ENCODE data around the gene EIF4G3. TPM values are rescaled to one million over a fixed set of nuclear protein-coding genes. Genes with fewer than 3 reads are reported as not detected.
"Not testable (repeated sequence)": the region's sequence is repeated elsewhere in the genome, so short reads cannot be mapped to it uniquely, and the experiment has no call there.

Gene EIF4G3
- total RNA-seq, 4 donors from 2014 or later: 41.2 to 57.3 (median 50.0) TPM

DNA sequence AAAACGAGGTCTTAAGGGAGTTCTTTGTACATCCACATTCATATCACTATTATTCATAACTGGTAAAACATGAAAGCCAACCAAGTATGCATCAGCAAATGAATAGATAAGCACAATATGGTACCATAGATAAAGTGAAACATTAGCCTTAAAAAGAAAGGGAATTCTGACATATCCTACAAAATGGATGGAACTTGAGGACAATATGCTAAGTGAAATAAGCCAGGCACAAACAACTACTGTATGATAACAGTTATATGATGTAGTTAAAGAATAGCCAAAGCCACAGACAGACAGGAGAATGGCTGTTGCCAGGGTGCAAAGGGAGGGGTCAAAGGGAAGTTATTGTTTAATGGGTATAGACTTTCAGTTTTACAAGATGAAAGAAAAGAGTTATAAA lies 148.9 kb downstream of the EIF4G3 start:
- Histone ChIP-seq H3K27ac (no peak overlapping the region), H3K36me3 (peaks cover 0 to 6% (median 0%) of the 10 kb centered on the region in 3 donors), H3K4me1 (peaks cover 0 to 21% (median 2%) of the 10 kb centered on the region in 4 donors), H3K27me3 (no peaks in the 10 kb centered on the region), H3K9me3 (no peaks in the 10 kb centered on the region), H3K4me3 (no peak overlapping the region)
- no peak for TF ChIP-seq POLR2A (IDR thresholded peaks at IDR 0.05)
- TF ChIP-seq, protein P1, sequence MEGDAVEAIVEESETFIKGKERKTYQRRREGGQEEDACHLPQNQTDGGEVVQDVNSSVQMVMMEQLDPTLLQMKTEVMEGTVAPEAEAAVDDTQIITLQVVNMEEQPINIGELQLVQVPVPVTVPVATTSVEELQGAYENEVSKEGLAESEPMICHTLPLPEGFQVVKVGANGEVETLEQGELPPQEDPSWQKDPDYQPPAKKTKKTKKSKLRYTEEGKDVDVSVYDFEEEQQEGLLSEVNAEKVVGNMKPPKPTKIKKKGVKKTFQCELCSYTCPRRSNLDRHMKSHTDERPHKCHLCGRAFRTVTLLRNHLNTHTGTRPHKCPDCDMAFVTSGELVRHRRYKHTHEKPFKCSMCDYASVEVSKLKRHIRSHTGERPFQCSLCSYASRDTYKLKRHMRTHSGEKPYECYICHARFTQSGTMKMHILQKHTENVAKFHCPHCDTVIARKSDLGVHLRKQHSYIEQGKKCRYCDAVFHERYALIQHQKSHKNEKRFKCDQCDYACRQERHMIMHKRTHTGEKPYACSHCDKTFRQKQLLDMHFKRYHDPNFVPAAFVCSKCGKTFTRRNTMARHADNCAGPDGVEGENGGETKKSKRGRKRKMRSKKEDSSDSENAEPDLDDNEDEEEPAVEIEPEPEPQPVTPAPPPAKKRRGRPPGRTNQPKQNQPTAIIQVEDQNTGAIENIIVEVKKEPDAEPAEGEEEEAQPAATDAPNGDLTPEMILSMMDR (IDR thresholded peaks at IDR 0.05): no peak
- no peak for DNase-seq (ENCODE audit: low spot score in 2 of 2)
- 63 to 80% methylated on average over 1 of the region's 1 CpG for WGBS, 2 donors

DNA sequence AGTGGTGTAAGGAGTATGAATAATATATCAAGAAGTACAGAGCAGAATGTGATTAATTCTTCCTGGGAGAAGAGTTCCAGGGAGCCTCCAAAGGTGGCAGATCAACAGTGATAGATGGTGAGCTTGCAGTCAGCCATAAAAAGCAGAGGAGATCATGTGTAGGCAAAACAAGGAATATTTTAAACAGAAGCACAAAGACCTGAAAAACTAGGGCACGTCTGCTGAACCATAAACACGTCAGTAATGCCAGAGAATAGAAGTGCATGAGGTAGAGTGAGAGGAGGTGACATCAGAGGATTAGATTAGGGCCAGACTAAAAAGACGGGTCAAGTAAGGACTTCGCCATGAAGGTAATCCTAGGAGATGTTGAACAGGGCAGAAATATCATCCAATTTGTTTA lies 151.8 kb downstream of the EIF4G3 start:
- Histone ChIP-seq H3K4me1 (peaks cover 0 to 23% (median 6%) of the 10 kb centered on the region in 4 donors), H3K9me3 (no peaks in the 10 kb centered on the region), H3K4me3 (no peak overlapping the region), H3K27ac (no peak overlapping the region), H3K36me3 (no peaks in the 10 kb centered on the region), H3K27me3 (no peaks in the 10 kb centered on the region)
- no peak for TF ChIP-seq EP300 (IDR thresholded peaks at IDR 0.05)
- TF ChIP-seq POLR2A (IDR thresholded peaks at IDR 0.05): no peak
- TF ChIP-seq, protein P1 (IDR thresholded peaks at IDR 0.05): no peak
- WGBS, 2 donors: 93 to 95% methylated on average over 4 of the region's 4 CpGs
- no peak for DNase-seq (ENCODE audit: low spot score in 2 of 2)

DNA sequence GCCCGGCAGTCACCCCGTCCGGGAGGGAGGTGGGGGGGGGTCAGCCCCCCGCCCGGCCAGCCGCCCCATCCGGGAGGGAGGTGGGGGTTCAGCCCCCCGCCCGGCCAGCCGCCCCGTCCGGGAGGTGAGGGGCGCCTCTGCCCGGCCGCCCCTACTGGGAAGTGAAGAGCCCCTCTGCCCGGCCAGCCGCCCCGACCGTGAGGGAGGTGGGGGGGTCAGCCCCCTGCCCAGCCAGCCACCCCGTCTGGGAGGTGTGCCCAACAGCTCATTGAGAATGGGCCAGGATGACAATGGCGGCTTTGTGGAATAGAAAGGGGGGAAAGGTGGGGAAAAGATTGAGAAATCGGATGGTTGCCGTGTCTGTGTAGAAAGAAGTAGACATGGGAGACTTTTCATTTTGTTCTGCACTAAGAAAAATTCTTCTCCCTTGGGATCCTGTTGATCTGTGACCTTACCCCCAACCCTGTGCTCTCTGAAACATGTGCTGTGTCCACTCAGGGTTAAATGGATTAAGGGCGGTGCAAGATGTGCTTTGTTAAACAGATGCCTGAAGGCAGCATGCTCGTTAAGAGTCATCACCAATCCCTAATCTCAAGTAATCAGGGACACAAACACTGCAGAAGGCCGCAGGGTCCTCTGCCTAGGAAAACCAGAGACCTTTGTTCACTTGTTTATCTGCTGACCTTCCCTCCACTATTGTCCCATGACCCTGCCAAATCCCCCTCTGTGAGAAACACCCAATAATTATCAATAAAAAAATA lies 152.4 kb downstream of the EIF4G3 start:
- not testable (repeated sequence) for H3K9me3 ChIP-seq; H3K27me3 ChIP-seq; H3K36me3 ChIP-seq; H3K27ac ChIP-seq; DNase-seq (ENCODE audit: low spot score in 2 of 2); H3K4me3 ChIP-seq
- peaks cover 0 to 25% (median 6%) of the 10 kb centered on the region in 4 donors for H3K4me1 ChIP-seq
- 82 to 92% methylated on average over 11 to 12 of the region's 26 CpGs for WGBS, 2 donors

DNA sequence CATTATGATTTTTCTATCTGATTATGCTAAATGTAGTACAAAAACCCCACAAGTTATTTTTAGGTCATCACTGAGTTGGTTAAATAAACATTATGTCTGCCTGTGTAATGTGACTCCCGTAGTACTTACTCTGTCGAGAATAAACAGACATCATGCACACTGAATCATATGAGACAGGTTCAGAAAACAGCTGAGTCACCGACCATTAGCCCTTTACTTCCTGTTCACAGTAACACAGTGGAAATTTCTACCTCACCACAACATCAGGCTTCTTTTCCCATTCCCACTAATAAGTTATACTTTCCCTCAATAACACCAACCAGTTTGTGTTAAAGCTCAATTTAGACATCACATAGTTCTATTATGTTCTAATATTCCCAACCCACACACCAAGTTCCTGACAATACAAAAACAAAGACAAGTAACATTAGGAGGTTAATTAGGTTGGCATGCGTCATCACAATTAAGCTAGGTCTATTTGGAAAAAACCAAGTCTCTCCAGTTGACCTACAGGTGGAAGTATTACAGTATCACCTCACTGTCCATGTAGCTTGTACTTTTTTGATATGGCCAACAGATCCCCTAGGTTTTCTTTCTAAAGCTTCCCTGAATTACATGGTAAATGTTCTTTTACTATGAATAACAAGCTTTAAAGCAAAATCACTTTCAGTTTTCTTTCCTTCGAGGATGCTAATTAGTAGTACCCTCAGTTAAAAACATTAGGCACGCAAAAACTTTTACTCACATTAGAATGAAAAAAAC lies 154.2 kb downstream of the EIF4G3 start:
- Histone ChIP-seq H3K9me3 (no peaks in the 10 kb centered on the region), H3K4me1 (peaks cover 0 to 30% (median 6%) of the 10 kb centered on the region in 4 donors), H3K36me3 (no peaks in the 10 kb centered on the region), H3K27ac (peak overlapping the region; percentile 21 to 84 (median 74)), H3K4me3 (no peak overlapping the region), H3K27me3 (no peaks in the 10 kb centered on the region)
- TF ChIP-seq EP300 (IDR thresholded peaks at IDR 0.05) (peak; percentile 31 to 84), POLR2A (IDR thresholded peaks at IDR 0.05) (peak in 1 of 2 donors; percentile 24)
- TF ChIP-seq, protein P1 (IDR thresholded peaks at IDR 0.05): no peak
- peak in 1 of 2 donors; percentile 54 for DNase-seq (ENCODE audit: low spot score in 2 of 2)
- WGBS, 2 donors: 33 to 34% methylated on average over 6 of the region's 6 CpGs

DNA sequence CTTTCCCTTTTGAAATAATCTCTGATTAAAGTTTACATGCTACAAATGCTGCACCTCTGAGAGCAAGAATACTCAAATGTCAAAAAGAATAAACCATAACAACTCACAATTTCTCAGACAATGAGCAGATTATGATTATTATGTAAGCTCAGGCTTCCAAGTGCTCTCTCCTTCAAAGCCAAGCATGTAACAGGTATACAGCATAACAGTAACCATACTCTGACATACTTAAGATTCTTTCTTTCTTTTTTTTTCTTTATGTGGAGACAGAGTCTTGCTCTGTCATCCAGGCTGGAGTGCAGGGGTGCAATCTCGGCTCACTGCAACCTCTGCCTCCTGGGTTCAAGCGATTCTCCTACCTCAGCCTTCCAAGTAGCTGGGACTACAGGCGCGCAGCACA lies 155.4 kb downstream of the EIF4G3 start:
- no peak for DNase-seq (ENCODE audit: low spot score in 2 of 2)
- TF ChIP-seq, protein P1 (IDR thresholded peaks at IDR 0.05): no peak
- TF ChIP-seq EP300 (IDR thresholded peaks at IDR 0.05) (no peak), POLR2A (IDR thresholded peaks at IDR 0.05) (no peak)
- Histone ChIP-seq H3K27me3 (no peaks in the 10 kb centered on the region), H3K27ac (peak overlapping the region in 3 of 4 donors; percentile 69 to 84 (median 79)), H3K9me3 (no peaks in the 10 kb centered on the region), H3K4me1 (peaks cover 0 to 30% (median 6%) of the 10 kb centered on the region in 4 donors), H3K4me3 (no peak overlapping the region), H3K36me3 (no peaks in the 10 kb centered on the region)
- 90 to 95% methylated on average over 4 of the region's 4 CpGs for WGBS, 2 donors
